HL-60 (cell line): ENCODE data around the gene MAD1L1.

Source experiments
- DNase-seq, 2 experiments: peaks; one replicate each; pipeline ENCODE4 v3.0.0-alpha.2; 2010 to 2020; ENCODE audit warnings: low read depth in 1 of 2, low spot score in 1 of 2
- H3K27ac ChIP-seq: fragments of 250-450 bp; sonication (Bioruptor Pico); replicated peaks from 2 replicates; pipeline ENCODE4 v1.5.1; 2020; ENCODE audit warnings: mild to moderate bottlenecking, moderate library complexity
- H3K27me3 ChIP-seq: fragments of 250-450 bp; sonication (Bioruptor Pico); 2 replicates; pipeline ENCODE4 v1.5.1; 2021; ENCODE audit warnings: mild to moderate bottlenecking, moderate library complexity; ENCODE audit not compliant: insufficient read depth, poor library complexity, severe bottlenecking
- H3K4me3 ChIP-seq: replicated peaks from 2 replicates; pipeline ENCODE4 v1.5.1; 2011; ENCODE audit warnings: mild to moderate bottlenecking, control low read depth, low read length; ENCODE audit not compliant: insufficient read depth
- CTCF ChIP-seq: IDR thresholded peaks from one replicate; pipeline ENCODE4 v1.5.1; 2011; ENCODE audit warnings: low read length, control low read depth, inconsistent platforms; ENCODE audit not compliant: insufficient read depth
- GABPA ChIP-seq: IDR thresholded peaks from 2 replicates; pipeline ENCODE4 v1.6.1; 2012; ENCODE audit warnings: low read depth
- POLR2AphosphoS5 ChIP-seq: IDR thresholded peaks from 2 replicates; pipeline ENCODE4 v1.6.1; 2012; ENCODE audit warnings: low read depth
- SPI1 ChIP-seq: IDR thresholded peaks from 2 replicates; pipeline ENCODE4 v1.6.1; 2012; ENCODE audit warnings: low read depth, mild to moderate bottlenecking, borderline replicate concordance
- TF ChIP-seq, protein P1 (sequence below): IDR thresholded peaks from 2 replicates; pipeline ENCODE4 v1.6.1; 2012; ENCODE audit warnings: low read depth; ENCODE audit not compliant: insufficient replicate concordance

Gene MAD1L1

GRCh38 chr7:2032030-2032875 is 200.5 kb downstream of the MAD1L1 start:
- no peaks in the 10 kb centered on the region for H3K27me3 ChIP-seq
- DNase-seq, result no peak
- TF ChIP-seq CTCF (no peak), SPI1 (no peak), GABPA (no peak), POLR2AphosphoS5 (no peak)
- TF ChIP-seq, protein P1, sequence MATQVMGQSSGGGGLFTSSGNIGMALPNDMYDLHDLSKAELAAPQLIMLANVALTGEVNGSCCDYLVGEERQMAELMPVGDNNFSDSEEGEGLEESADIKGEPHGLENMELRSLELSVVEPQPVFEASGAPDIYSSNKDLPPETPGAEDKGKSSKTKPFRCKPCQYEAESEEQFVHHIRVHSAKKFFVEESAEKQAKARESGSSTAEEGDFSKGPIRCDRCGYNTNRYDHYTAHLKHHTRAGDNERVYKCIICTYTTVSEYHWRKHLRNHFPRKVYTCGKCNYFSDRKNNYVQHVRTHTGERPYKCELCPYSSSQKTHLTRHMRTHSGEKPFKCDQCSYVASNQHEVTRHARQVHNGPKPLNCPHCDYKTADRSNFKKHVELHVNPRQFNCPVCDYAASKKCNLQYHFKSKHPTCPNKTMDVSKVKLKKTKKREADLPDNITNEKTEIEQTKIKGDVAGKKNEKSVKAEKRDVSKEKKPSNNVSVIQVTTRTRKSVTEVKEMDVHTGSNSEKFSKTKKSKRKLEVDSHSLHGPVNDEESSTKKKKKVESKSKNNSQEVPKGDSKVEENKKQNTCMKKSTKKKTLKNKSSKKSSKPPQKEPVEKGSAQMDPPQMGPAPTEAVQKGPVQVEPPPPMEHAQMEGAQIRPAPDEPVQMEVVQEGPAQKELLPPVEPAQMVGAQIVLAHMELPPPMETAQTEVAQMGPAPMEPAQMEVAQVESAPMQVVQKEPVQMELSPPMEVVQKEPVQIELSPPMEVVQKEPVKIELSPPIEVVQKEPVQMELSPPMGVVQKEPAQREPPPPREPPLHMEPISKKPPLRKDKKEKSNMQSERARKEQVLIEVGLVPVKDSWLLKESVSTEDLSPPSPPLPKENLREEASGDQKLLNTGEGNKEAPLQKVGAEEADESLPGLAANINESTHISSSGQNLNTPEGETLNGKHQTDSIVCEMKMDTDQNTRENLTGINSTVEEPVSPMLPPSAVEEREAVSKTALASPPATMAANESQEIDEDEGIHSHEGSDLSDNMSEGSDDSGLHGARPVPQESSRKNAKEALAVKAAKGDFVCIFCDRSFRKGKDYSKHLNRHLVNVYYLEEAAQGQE, result no peak
- no peak overlapping the region for H3K4me3 ChIP-seq
- no peak overlapping the region for H3K27ac ChIP-seq

GRCh38 chr7:2031451-2031845 is 201.3 kb downstream of the MAD1L1 start:
- Histone ChIP-seq H3K4me3 (no peak overlapping the region), H3K27ac (no peak overlapping the region), H3K27me3 (no peaks in the 10 kb centered on the region)
- TF ChIP-seq SPI1 (no peak), CTCF (no peak)
- no peak for DNase-seq

- no peak for DNase-seq
- TF ChIP-seq GABPA, result no peak
- TF ChIP-seq SPI1, result no peak
- TF ChIP-seq, protein P1, result no peak
- TF ChIP-seq POLR2AphosphoS5, result no peak
- no peak for TF ChIP-seq CTCF
- Histone ChIP-seq H3K27me3 (no peaks in the 10 kb centered on the region), H3K4me3 (no peak overlapping the region), H3K27ac (no peak overlapping the region)
These were observed 202.0 kb downstream of the MAD1L1 start for GRCh38 chr7:2030475-2031450.
